GM23338 (cell line): ENCODE measurements around the gene FER. TPM values are rescaled to one million over a fixed set of nuclear protein-coding genes. Genes with fewer than 3 reads are reported as not detected.
A peak's percentile ranks its signal among the peaks of the same experiment; 100 is the strongest.

Experiments
- ATAC-seq: fragments of 200-7000 bp; cut with Tn5 transposase; 3 replicates; pipeline ENCODE4 v1.9.1; 2020
- DNase-seq: peaks from one replicate; pipeline ENCODE4 v3.0.0-alpha.2; 2015; ENCODE audit warnings: low spot score
- H2AFZ ChIP-seq: fragments of 200-600 bp; sonication (generic); 2 replicates; pipeline ENCODE4 v1.8.0; 2016; ENCODE audit warnings: antibody characterized with exemption, mild to moderate bottlenecking, moderate library complexity
- H3F3A ChIP-seq: fragments of 200-600 bp; sonication (generic); replicated peaks from 2 replicates; pipeline ENCODE4 v1.8.0; 2017; ENCODE audit warnings: antibody characterized with exemption, mixed run types, low read depth
- H3K27ac ChIP-seq: fragments of 200-600 bp; sonication (generic); 2 replicates; pipeline ENCODE4 v1.6.1; 2016; ENCODE audit warnings: low read depth
- H3K27me3 ChIP-seq: fragments of 200-600 bp; sonication (generic); 2 replicates; pipeline ENCODE4 v1.8.0; 2016; ENCODE audit warnings: mild to moderate bottlenecking, mixed run types, moderate library complexity; ENCODE audit not compliant: insufficient read depth
- H3K36me3 ChIP-seq: fragments of 200-600 bp; sonication (generic); 2 replicates; pipeline ENCODE4 v1.8.0; 2016; ENCODE audit warnings: mild to moderate bottlenecking; ENCODE audit not compliant: insufficient read depth
- H3K4me1 ChIP-seq: fragments of 200-600 bp; sonication (generic); 2 replicates; pipeline ENCODE4 v1.8.0; 2016; ENCODE audit warnings: mild to moderate bottlenecking, moderate library complexity; ENCODE audit not compliant: insufficient read depth
- H3K4me2 ChIP-seq: fragments of 200-600 bp; sonication (generic); 2 replicates; pipeline ENCODE4 v1.7.1; 2017; ENCODE audit warnings: mixed run types
- H3K4me3 ChIP-seq: fragments of 200-600 bp; sonication (generic); 2 replicates; pipeline ENCODE4 v1.6.1; 2016; ENCODE audit warnings: mixed run types
- H3K79me2 ChIP-seq: fragments of 200-600 bp; sonication (generic); replicated peaks from 2 replicates; pipeline ENCODE4 v1.8.0; 2017; ENCODE audit warnings: mild to moderate bottlenecking; ENCODE audit not compliant: insufficient read depth
- H3K9me2 ChIP-seq: fragments of 200-600 bp; sonication (generic); 2 replicates; pipeline ENCODE4 v1.8.0; 2017; ENCODE audit not compliant: insufficient read depth
- H4K20me1 ChIP-seq: fragments of 200-600 bp; sonication (generic); replicated peaks from 2 replicates; pipeline ENCODE4 v1.8.0; 2017; ENCODE audit warnings: mild to moderate bottlenecking; ENCODE audit not compliant: insufficient read depth
- H3K27ac Mint-ChIP-seq: 2 replicates; pipeline ENCODE4 v1.8.0; 2020; ENCODE audit warnings: inconsistent platforms, mild to moderate bottlenecking, moderate library complexity, mixed read lengths
- H3K27me3 Mint-ChIP-seq: 3 replicates; pipeline ENCODE4 v1.8.0; 2022; ENCODE audit warnings: low read depth, mild to moderate bottlenecking, moderate library complexity, mixed read lengths, inconsistent platforms; ENCODE audit not compliant: insufficient read depth, poor library complexity
- H3K36me3 Mint-ChIP-seq: 3 replicates; pipeline ENCODE4 v1.8.0; 2021; ENCODE audit warnings: low read depth, mild to moderate bottlenecking, inconsistent platforms, moderate library complexity, mixed read lengths
- H3K4me1 Mint-ChIP-seq: 3 replicates; pipeline ENCODE4 v1.8.0; 2020; ENCODE audit warnings: mild to moderate bottlenecking, inconsistent platforms, mixed read lengths
- H3K4me3 Mint-ChIP-seq: 3 replicates; pipeline ENCODE4 v1.8.0; 2021; ENCODE audit warnings: moderate library complexity, mild to moderate bottlenecking, inconsistent platforms, mixed read lengths
- H3K9me3 Mint-ChIP-seq: 3 replicates; pipeline ENCODE4 v1.8.0; 2020; ENCODE audit warnings: moderate library complexity, mild to moderate bottlenecking, inconsistent platforms, mixed read lengths
- CREB1 ChIP-seq: fragments of 250-450 bp; sonication (Bioruptor Pico); IDR thresholded peaks from 2 replicates; pipeline ENCODE4 v1.5.0; 2020; ENCODE audit warnings: low read depth, mild to moderate bottlenecking, moderate library complexity
- EZH2 ChIP-seq: fragments of 200-600 bp; sonication (generic); IDR thresholded peaks from one replicate; pipeline ENCODE4 v1.8.0; 2017; ENCODE audit warnings: antibody characterized with exemption, mild to moderate bottlenecking, low read depth; ENCODE audit not compliant: unreplicated experiment
- EZH2phosphoT487 ChIP-seq: fragments of 200-600 bp; sonication (generic); IDR thresholded peaks from one replicate; pipeline ENCODE4 v1.8.1; 2018; ENCODE audit warnings: antibody characterized with exemption; ENCODE audit not compliant: unreplicated experiment
- JUNB ChIP-seq: IDR thresholded peaks from one replicate; pipeline ENCODE4 v1.6.1; 2016; ENCODE audit warnings: antibody characterized with exemption; ENCODE audit not compliant: unreplicated experiment
- POLR2AphosphoS5 ChIP-seq: IDR thresholded peaks from 2 replicates; pipeline ENCODE4 v1.6.1; 2016; ENCODE audit warnings: antibody characterized with exemption, low read depth
- REST ChIP-seq: IDR thresholded peaks from one replicate; pipeline ENCODE4 v1.6.1; 2018; ENCODE audit warnings: antibody characterized with exemption; ENCODE audit not compliant: unreplicated experiment
- STAT1 ChIP-seq: IDR thresholded peaks from one replicate; pipeline ENCODE4 v1.6.1; 2016; ENCODE audit warnings: antibody characterized with exemption; ENCODE audit not compliant: unreplicated experiment
- ZNF114 ChIP-seq: fragments of 250-450 bp; sonication (Bioruptor Pico); IDR thresholded peaks from 2 replicates; pipeline ENCODE4 v1.5.0; 2020; ENCODE audit warnings: mild to moderate bottlenecking, moderate library complexity
- ZNF331 ChIP-seq: fragments of 250-450 bp; sonication (Bioruptor Pico); IDR thresholded peaks from 2 replicates; pipeline ENCODE4 v1.5.0; 2020; ENCODE audit warnings: low read depth, mild to moderate bottlenecking, moderate library complexity
- ZNF462 ChIP-seq: fragments of 250-450 bp; sonication (Bioruptor Pico); IDR thresholded peaks from 2 replicates; pipeline ENCODE4 v1.5.0; 2020; ENCODE audit warnings: mild to moderate bottlenecking, moderate library complexity
- polyA plus RNA-seq: library from polyadenylated mRNA; unstranded; fragments of >200 nt; fragmentation: Nextera tagmentation; extraction: Ambion mirVana; gene quantifications from 2 replicates; pipeline ENCODE4 v1.2.1, GENCODE V29; 2016
- total RNA-seq: library from RNA; depleted of rRNA; stranded (reverse); fragments of >200 nt; shearing (Covaris generic); gene quantifications from 2 replicates; pipeline ENCODE4 v1.2.3, GENCODE V29; 2014

FER gene
- total and polyA plus RNA-seq, 2 experiments from 2014 or later: 17.4 to 34.8 TPM

- Histone ChIP-seq H3K27me3 (no peaks in the 10 kb centered on the region), H2AFZ (no peak overlapping the region), H3K36me3 (no peaks in the 10 kb centered on the region), H3K4me3 (no peak overlapping the region), H3F3A (no peaks in the 10 kb centered on the region), H3K4me2 (no peak overlapping the region), H3K9me2 (no peaks in the 10 kb centered on the region), H3K79me2 (no peaks in the 10 kb centered on the region), H4K20me1 (no peaks in the 10 kb centered on the region), H3K27ac (no peak overlapping the region), H3K4me1 (0 out of 2 replicates have a peak, but pooled peaks cover 4% of the 10 kb centered on the region)
- Mint-ChIP-seq H3K4me3 (no peak overlapping the region), H3K27me3 (no peaks in the 10 kb centered on the region), H3K4me1 (no peaks in the 10 kb centered on the region; the same call in 2 of the 3 replicates), H3K27ac (no peak overlapping the region), H3K36me3 (no peaks in the 10 kb centered on the region), H3K9me3 (no peaks in the 10 kb centered on the region)
- ATAC-seq (no peak), DNase-seq (no peak)
- TF ChIP-seq ZNF462 (CRISPR knock-in tag) (no peak), EZH2 (no peak), ZNF114 (no peak), JUNB (peak; percentile 35), POLR2AphosphoS5 (no peak)
Observed at GRCh38 chr5:108711898-108712297, 35.8 kb upstream of the FER start.

GRCh38 chr5:108715408-108715807 lies 32.3 kb upstream of the FER start:
- peak overlapping the region; percentile 24 for H2AFZ ChIP-seq
- H3K4me3 Mint-ChIP-seq: no peak overlapping the region
- DNase-seq: no peak

More at GRCh38 chr5:108715408-108715807, 32.3 kb upstream of the FER start:
- H3K36me3 Mint-ChIP-seq: no peaks in the 10 kb centered on the region
- no peak overlapping the region for H3K27ac Mint-ChIP-seq
- Histone ChIP-seq H3K79me2 (no peaks in the 10 kb centered on the region), H3K9me2 (no peaks in the 10 kb centered on the region), H3F3A (no peaks in the 10 kb centered on the region), H3K27ac (no peak overlapping the region), H3K4me1 (0 out of 2 replicates have a peak, but pooled peaks cover 7% of the 10 kb centered on the region), H3K36me3 (no peaks in the 10 kb centered on the region), H4K20me1 (no peaks in the 10 kb centered on the region), H3K4me3 (no peak overlapping the region), H3K4me2 (no peak overlapping the region), H3K27me3 (no peaks in the 10 kb centered on the region)
- no peaks in the 10 kb centered on the region for H3K27me3 Mint-ChIP-seq
- no peak for ATAC-seq
- H3K9me3 Mint-ChIP-seq: no peaks in the 10 kb centered on the region
- TF ChIP-seq ZNF114 (no peak), ZNF331 (CRISPR knock-in tag) (no peak), STAT1 (no peak), REST (no peak), CREB1 (no peak), EZH2phosphoT487 (no peak), POLR2AphosphoS5 (no peak)
- H3K4me1 Mint-ChIP-seq: peaks cover 6% of the 10 kb centered on the region
